Endothelial cell (in vitro differentiated cells): ENCODE measurements around the gene MYH11. TPM values are rescaled to one million over a fixed set of nuclear protein-coding genes. Genes with fewer than 3 reads are reported as not detected.
"Not testable (repeated sequence)": the region's sequence is repeated elsewhere in the genome, so short reads cannot be mapped to it uniquely, and the experiment has no call there.

Experiments used
- DNase-seq: peaks from one replicate; pipeline ENCODE4 v3.0.0; 2021; ENCODE audit warnings: low spot score
- H3K27ac Mint-ChIP-seq: one replicate; pipeline ENCODE4 v1.8.0; 2021; ENCODE audit warnings: mixed read lengths, inconsistent platforms; ENCODE audit not compliant: unreplicated experiment
- H3K27me3 Mint-ChIP-seq: one replicate; pipeline ENCODE4 v1.8.0; 2021; ENCODE audit warnings: mild to moderate bottlenecking, moderate library complexity, mixed read lengths, inconsistent platforms; ENCODE audit not compliant: unreplicated experiment
- H3K36me3 Mint-ChIP-seq: one replicate; pipeline ENCODE4 v1.8.0; 2021; ENCODE audit warnings: mild to moderate bottlenecking, low read depth, mixed read lengths, inconsistent platforms; ENCODE audit not compliant: unreplicated experiment
- H3K4me1 Mint-ChIP-seq: one replicate; pipeline ENCODE4 v1.8.0; 2021; ENCODE audit warnings: mild to moderate bottlenecking, mixed read lengths, inconsistent platforms; ENCODE audit not compliant: unreplicated experiment
- H3K4me3 Mint-ChIP-seq: one replicate; pipeline ENCODE4 v1.8.0; 2021; ENCODE audit warnings: mild to moderate bottlenecking, mixed read lengths, inconsistent platforms; ENCODE audit not compliant: unreplicated experiment
- H3K9me3 Mint-ChIP-seq: one replicate; pipeline ENCODE4 v1.8.0; 2021; ENCODE audit warnings: mixed read lengths, inconsistent platforms; ENCODE audit not compliant: unreplicated experiment
- CTCF ChIP-seq: fragments of 200-600 bp; sonication (generic); IDR thresholded peaks from one replicate; pipeline ENCODE4 v1.5.0; 2021; ENCODE audit warnings: antibody characterized with exemption; ENCODE audit not compliant: unreplicated experiment
- total RNA-seq: library from RNA; stranded (reverse); fragmentation: NEBNext Ultra II Directional; extraction: Animal tissue kit (Norgen Biotek cat#: 25700); gene quantifications from one replicate; pipeline ENCODE4 v1.2.1, GENCODE V29; 2021; ENCODE audit not compliant: unreplicated experiment

MYH11 gene
- total RNA-seq, 1 donor from 2014 or later, result 0.51 TPM

DNA sequence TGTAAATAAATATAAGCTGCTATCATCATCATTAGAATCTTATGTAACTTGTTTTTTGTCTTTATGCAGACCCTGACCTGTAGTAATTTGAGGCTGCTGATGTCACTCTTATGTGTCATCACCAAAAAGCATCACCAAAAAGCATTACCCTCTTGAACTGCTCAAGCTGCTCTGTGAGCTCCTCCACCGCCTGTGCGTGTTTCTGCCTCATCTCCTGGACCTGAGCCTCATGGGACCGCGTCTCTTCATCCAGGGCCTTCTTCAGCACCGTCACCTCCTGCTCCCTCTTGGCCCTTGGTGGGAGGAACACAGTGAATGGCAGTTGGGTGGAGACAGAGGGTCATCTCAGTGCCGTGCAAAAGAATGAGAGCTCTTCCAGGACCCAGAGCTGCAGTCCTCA, 124.4 kb downstream of the MYH11 start:
- H3K4me1 Mint-ChIP-seq, result peaks cover 8% of the 10 kb centered on the region
- H3K4me3 Mint-ChIP-seq, result no peak overlapping the region
- no peaks in the 10 kb centered on the region for H3K27me3 Mint-ChIP-seq
- H3K27ac Mint-ChIP-seq, result no peak overlapping the region
- no peak for TF ChIP-seq CTCF
- no peak for DNase-seq
- H3K9me3 Mint-ChIP-seq, result no peaks in the 10 kb centered on the region
- no peaks in the 10 kb centered on the region for H3K36me3 Mint-ChIP-seq

DNA sequence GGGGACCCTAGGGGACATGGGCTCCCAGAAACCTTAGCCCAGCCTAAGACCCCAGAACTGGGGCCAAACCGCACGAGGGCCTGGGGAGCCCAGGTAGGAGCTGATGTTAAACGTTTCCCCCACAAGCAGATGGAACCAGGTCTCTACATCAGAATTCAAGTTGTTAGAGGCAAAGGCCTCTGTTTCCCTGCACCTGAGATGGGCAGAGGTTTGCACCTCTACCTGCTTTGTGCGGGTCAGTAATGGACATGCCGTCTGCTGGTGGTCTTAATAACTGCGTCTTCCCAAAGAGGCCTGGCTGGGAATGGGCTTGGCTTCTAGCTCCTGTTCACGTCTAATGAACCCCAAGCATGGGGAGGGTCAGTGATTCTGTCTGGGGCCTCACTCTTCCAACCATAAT, 127.7 kb downstream of the MYH11 start:
- H3K27ac Mint-ChIP-seq, result no peak overlapping the region
- no peak for TF ChIP-seq CTCF
- H3K36me3 Mint-ChIP-seq, result peaks cover 3% of the 10 kb centered on the region
- no peak overlapping the region for H3K4me3 Mint-ChIP-seq
- no peaks in the 10 kb centered on the region for H3K9me3 Mint-ChIP-seq
- DNase-seq, result no peak
- H3K4me1 Mint-ChIP-seq, result no peaks in the 10 kb centered on the region
- H3K27me3 Mint-ChIP-seq, result peaks cover 6% of the 10 kb centered on the region

DNA sequence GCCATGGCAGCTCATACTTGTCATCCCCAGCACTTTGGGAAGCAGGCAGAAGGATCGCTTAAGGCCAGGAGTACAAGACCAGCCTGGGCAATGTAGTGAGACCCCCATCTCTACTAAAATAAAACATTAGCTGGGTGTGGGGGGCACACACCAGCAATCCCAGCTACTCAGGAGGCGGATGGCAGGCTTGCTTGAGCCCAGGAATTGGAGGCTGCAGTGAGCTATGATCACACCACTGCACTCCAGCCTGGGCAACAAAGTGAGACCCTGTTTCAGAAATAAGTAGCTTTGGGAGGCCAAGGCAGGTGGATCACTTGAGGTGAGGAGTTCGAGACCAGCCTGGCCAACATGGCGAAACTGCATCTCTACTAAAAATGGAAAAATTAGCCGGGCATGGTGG, 129.1 kb downstream of the MYH11 start:
- H3K9me3 Mint-ChIP-seq, H3K36me3 Mint-ChIP-seq, DNase-seq, H3K27ac Mint-ChIP-seq, H3K27me3 Mint-ChIP-seq, H3K4me1 Mint-ChIP-seq, H3K4me3 Mint-ChIP-seq: not testable (repeated sequence)

- no peak overlapping the region for H3K4me3 Mint-ChIP-seq
- H3K27ac Mint-ChIP-seq, result no peak overlapping the region
- H3K9me3 Mint-ChIP-seq, result no peaks in the 10 kb centered on the region
- no peak for DNase-seq
- peaks cover 8% of the 10 kb centered on the region for H3K27me3 Mint-ChIP-seq
- TF ChIP-seq CTCF, result no peak
- H3K36me3 Mint-ChIP-seq, result peaks cover 3% of the 10 kb centered on the region
- no peaks in the 10 kb centered on the region for H3K4me1 Mint-ChIP-seq
Observed at GRCh38 chr16:15726715-15727114, 130.1 kb downstream of the MYH11 start.

DNA sequence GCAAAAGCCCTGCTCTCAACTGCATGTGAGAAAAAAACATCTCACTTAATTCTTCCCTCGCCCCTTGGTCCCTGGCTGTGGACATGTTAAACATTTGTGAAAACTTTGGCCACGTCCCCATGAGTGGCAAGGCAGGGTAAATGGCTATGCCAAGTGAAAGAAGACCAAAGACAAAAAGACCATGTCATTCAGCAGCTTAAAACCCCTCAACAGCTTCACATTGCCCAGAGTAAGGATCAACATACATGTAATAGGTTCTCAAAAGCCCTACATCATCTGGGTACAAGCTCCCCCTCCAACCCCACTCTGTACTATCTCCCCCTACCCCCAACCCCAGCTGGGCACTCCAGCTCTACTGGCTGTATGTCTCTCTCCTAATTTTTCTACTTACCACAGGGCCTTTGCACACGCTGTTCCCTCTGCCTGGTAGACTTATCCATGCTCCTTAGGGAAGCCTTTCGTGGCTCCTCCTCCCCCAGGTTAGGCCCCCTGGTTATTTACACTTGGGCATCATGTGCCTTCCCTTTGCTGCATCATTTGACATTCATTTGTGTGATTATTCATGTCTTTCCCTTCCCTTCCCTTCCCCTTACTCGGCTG, 131.1 kb downstream of the MYH11 start:
- Mint-ChIP-seq H3K4me1 (no peaks in the 10 kb centered on the region), H3K27ac (no peak overlapping the region), H3K9me3 (no peaks in the 10 kb centered on the region), H3K27me3 (peaks cover 8% of the 10 kb centered on the region), H3K4me3 (peak overlapping the region; percentile 51), H3K36me3 (peaks cover 3% of the 10 kb centered on the region)
- no peak for TF ChIP-seq CTCF
- no peak for DNase-seq
